ENCODE measurements around the gene P2RY10.
"Not testable (repeated sequence)": the region's sequence is repeated elsewhere in the genome, so short reads cannot be mapped to it uniquely, and the experiment has no call there.

The P2RY10 gene

GRCh38 chrX:78997870-78998558 is 52.8 kb downstream of the P2RY10 start:
- peak; percentile 19 for DNase-seq (ENCODE audit: extremely low read depth, insufficient read length)
- Histone ChIP-seq H3K27me3 (replicated peaks; ENCODE audit: control insufficient read depth, insufficient read depth, low read length) (no peaks in the 10 kb centered on the region), H3K36me3 (ENCODE audit: control insufficient read depth, insufficient read depth, low read length) (no peaks in the 10 kb centered on the region), H3K4me3 (replicated peaks; ENCODE audit: low read depth, low read length) (no peak overlapping the region)
- TF ChIP-seq CTCF (IDR thresholded peaks at IDR 0.05; ENCODE audit: insufficient read depth, low read length, poor library complexity, severe bottlenecking): no peak

GRCh38 chrX:79007540-79007939 is 62.3 kb downstream of the P2RY10 start:
- not testable (repeated sequence) for DNase-seq (ENCODE audit: extremely low read depth, insufficient read length); H3K4me3 ChIP-seq (replicated peaks; ENCODE audit: low read depth, low read length); H3K36me3 ChIP-seq (ENCODE audit: control insufficient read depth, insufficient read depth, low read length); H3K27me3 ChIP-seq (replicated peaks; ENCODE audit: control insufficient read depth, insufficient read depth, low read length)

Measured in GM06990 (cell line).